GM19240 (cell line): Measurements from ENCODE around the gene DGUOK.

Source experiments
- DNase-seq: peaks from one replicate; pipeline ENCODE4 v3.0.0; 2011; ENCODE audit warnings: low spot score; ENCODE audit not compliant: insufficient read length

The DGUOK gene

DNA sequence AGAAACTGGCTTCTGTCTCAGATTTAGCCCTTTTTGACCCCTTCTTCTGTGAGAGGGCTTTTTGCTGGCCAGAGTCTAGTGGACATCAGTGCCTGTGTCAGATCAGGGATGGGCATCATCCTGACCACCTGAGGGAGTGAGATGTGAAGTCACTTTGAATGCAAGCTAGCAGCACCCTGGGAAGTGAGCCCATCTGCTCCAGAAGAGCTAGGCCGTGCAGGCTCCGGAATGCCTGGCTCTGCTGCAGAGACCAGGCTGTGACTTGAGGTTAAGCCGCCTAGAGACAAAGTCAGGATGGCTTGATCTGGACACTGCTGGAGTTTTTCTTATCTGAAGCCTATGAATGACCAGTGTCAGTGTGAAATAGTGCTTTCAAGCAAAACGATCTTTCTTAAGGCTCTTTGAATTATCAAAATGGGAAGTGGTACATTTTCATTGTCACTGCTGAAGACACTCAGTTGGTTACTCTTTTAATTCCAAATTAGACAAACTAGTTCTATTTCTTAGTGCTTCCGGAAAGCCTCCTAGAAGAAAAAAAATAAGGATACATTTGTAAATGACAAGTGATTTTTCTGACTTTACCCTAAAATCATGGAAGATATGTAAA lies 20.8 kb downstream of the DGUOK start:
- no peak for DNase-seq

- no peak for DNase-seq
Observed at GRCh38 chr2:73949802-73950201, 23.1 kb downstream of the DGUOK start.

- DNase-seq, result no peak
Observed at GRCh38 chr2:73952499-73953446, 26.1 kb downstream of the DGUOK start.

DNA sequence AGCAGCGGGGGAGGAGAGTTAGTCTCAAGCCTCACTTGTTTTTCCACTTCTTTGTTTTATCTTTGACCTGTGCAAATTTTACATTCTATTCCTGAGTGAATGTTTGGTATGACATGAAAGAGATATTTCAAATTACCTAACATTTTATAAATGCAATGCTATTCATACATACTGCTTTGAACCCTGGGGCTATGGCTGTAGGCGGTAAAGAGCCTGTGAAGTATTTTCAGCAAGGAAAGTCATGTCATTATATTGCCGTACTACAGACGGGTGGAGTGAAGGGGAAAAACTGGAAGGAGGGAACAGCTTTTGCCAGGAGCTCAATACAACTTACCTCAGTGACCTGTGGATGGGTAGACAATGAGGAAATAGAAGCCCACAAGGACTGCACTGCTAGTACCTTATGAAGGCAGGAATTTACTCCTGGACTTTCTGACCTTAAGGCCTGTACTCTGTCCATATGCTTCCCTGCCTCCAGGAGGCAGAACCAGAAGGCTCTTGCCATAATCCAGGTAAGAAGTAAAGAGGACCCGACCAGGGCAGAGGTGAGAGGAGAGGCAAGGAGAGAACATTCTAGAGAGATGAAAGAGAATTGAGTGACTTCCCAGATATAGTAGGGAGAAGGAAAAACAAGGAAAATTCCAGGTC lies 29.7 kb downstream of the DGUOK start:
- DNase-seq, result no peak

DNA sequence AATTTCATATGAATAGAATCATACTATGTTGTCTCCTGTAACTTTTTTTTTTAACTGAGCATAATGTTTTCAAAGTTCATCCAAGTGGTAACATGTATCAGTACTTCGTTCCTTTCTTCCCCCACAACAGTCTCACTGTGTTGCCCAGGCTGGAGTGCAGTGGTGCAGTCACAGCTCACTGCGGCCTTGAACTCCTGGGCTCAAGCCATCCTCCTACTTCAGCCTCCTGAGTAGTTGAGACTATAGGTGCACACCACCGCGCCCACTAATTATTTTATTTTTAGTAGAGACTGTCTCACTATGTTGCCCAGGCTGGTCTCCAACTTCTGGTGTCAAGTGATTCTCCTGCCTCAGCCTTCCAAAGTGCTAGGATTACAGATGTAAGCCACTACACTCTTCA lies 34.6 kb downstream of the DGUOK start:
- DNase-seq, result no peak

- no peak for DNase-seq
Observed at GRCh38 chr2:73961823-73962615, 35.3 kb downstream of the DGUOK start.

GRCh38 chr2:73962798-73963197 lies 36.1 kb downstream of the DGUOK start:
- DNase-seq, result no peak

DNA sequence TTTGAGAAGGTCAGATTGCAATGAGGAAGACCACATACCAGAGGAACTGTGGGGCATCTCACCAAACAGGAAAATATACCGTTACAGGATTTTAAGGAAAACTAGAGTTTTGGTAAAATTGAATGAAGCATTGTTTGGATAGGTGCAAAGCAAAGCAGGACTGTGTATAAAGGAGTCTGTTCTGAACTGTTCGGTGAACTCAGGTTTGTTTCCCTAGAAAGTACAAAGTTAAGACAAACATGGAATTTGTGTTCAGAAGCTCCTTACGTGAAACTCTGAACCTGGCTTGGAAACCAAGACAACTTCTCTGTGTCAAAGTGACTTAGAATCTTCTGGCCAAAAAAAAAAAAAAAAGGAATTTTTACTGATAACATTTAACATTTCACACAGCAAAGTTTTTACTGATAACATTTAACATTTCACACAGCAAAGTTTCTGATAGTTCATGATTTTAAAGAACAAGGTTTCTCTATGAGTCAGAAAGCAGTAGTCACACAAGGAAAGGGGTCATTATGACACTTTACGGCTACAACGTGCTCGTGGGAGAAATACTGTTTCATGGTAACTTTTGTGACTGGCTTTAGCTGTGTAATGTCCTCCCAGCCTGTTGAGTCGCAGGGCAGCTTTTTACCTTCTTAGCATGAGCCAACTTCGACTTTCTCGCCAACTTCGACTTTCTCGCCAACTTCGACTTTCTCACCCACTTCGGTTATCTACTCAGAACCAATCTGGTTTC lies 36.9 kb downstream of the DGUOK start:
- DNase-seq, result no peak

GRCh38 chr2:73964223-73964622 lies 37.5 kb downstream of the DGUOK start:
- no peak for DNase-seq

DNA sequence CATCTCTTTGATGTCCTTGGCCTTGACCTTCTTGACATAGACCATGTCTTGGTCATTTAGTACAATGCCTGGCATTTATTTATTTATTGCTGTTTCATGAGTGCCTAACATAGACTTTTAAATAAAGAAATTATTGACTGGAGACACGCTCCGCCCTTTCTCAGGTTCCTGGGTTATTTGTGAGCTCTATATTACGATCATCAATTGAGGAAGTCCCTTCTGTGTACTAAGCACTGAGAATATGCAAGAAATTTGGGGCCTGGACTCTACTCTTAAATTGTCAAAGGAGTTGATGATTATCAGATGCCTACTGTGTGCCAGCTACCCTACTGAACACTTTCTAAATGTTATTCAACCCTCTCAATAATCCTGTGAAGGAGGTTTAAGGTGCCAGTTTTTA lies 38.4 kb downstream of the DGUOK start:
- no peak for DNase-seq

GRCh38 chr2:73968357-73968937 lies 41.8 kb downstream of the DGUOK start:
- DNase-seq, result no peak

GRCh38 chr2:73969356-73969755 lies 42.7 kb downstream of the DGUOK start:
- no peak for DNase-seq

- no peak for DNase-seq
Observed at GRCh38 chr2:73970141-73970803, 43.6 kb downstream of the DGUOK start.

DNA sequence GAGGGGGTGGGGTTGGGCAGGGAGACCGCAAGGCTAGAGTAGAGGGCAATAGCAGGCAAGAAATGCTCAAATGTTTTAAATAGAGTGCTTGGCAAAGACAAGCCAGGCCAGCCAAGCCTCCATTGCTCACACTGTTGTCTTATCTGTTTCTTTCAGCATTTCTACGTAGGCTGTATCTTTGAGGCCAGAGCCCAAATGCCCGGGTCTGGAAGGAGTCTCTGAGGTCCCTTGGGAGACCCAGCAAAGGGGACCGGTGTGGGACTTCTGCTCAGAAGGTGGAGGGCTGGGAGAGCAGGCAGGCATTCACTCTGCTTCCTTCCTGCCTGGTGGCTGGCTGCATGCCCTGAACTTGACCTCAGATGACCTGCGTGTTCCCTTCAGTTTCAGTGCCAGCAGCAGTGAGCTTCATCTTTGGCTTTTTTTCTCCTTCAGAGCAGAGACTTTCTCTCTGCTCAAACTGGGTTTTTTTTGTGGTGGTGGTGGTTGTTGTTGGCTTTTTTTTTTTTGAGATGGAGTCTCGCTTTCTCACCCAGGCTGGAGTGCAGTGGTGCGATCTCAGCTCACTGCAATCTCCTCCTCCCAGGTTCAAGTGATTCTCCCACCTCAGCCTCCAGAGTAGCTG lies 44.3 kb downstream of the DGUOK start:
- no peak for DNase-seq

DNA sequence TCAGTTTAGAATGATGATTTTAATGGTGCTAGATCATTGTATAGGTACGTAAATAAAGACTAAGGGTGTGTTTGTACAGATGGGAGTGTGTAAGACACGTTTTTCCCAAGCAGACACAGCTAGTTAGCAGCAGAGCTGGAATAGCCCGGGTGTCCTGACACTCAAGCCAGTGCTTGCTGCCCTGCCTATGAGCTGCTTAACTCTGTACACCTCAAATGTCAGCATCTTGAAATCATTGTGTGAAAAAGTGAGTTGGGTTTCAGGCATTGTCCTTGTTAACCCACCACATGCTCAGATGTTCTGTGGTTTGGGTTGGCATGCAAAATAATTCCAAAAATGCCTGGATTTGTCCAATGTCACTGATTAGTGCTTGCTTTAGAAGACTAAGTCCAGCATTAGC lies 45.0 kb downstream of the DGUOK start:
- DNase-seq, result no peak

DNA sequence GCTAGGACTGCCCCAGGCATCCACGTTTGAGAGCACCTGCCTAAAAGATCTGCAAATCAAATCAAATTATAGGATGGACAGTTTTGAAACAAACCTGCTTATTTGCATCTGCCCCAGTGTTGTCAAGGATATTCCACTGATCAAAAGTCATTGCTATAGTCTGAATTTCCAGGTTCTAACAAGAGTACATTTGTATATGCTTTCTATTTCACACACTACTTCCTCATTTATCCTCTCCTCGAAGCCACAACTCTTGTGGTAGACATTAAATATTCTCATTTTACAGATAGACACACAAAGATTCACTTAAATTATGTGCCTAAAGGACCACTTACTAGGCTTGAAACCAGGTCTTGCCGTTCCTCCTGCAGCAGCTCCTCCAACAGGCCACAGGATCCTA lies 46.2 kb downstream of the DGUOK start:
- DNase-seq, result no peak

DNA sequence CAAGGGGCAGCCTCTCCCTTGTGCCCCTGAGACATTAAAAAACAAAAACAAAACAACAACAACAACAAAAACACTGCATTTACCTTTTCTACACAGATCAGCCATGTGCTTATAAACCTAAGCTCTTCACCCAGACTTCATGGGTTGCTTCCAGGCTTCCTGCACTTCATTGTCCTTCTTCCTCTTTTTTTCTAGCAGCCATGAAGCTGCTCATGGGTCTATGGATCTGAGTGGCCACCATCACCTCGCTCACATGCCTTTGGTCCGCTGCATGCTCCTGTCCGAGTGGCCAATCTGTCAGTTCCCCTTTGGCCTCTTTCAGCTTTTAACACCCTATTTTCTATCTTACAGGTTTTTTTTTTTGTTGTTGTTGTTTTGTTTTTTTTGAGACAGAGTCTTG lies 49.1 kb downstream of the DGUOK start:
- DNase-seq, result no peak

DNA sequence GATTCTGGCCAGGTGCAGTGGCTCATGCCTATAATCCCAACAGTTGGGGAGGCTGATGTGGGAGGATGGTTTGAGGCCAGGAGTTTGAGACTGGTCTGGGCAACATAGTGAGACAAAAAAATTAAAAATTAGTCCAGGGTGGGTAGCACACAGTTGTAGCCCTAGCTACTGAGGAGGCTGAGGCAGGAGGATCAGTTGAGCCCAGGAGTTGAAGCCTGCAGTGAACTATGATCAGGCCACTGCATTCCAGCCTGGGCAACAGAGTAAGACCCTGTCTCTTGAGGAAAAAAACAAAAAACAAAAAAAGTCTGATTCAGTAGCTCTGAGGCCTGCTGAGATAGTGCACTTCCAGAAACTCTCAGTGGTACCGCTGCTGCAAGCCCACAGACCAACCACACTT lies 50.1 kb downstream of the DGUOK start:
- no peak for DNase-seq

GRCh38 chr2:73977466-73977865 lies 50.8 kb downstream of the DGUOK start:
- no peak for DNase-seq

GRCh38 chr2:73979021-73979420 lies 52.3 kb downstream of the DGUOK start:
- DNase-seq, result no peak
